PC-3 (cell line): ENCODE results near the gene DNAI4. TPM values are rescaled to one million over a fixed set of nuclear protein-coding genes. Genes with fewer than 3 reads are reported as not detected.

Experiments used
- ATAC-seq: fragments of 200-7000 bp; cut with Tn5 transposase; 2 replicates; pipeline ENCODE4 v1.9.1; 2020; ENCODE audit warnings: mild to moderate bottlenecking, moderate library complexity
- BruUV-seq: library from RNA; stranded (reverse); fragments of 400-500 nt; replicated peaks from 2 replicates; lab custom pipeline; 2021; lab: Mats Ljungman, UMichigan
- CTCF ChIA-PET: fragments of 300-600 bp; sonication (Branson Sonifier 250); formaldehyde crosslinking; loops from one replicate; lab custom pipeline; 2022; ENCODE audit warnings: antibody characterized with exemption; lab: Charles Lee
- POLR2A ChIA-PET: fragments of 300-600 bp; sonication (Branson Sonifier 250); formaldehyde crosslinking; loops from one replicate; lab custom pipeline; 2022; ENCODE audit warnings: antibody characterized with exemption; ENCODE audit not compliant: unreplicated experiment; lab: Charles Lee
- DNase-seq: peaks from one replicate; pipeline ENCODE4 v3.0.0-alpha.2; 2015
- H2AFZ ChIP-seq: fragments of 300-600 bp; sonication (generic); 2 replicates; pipeline ENCODE4 v1.6.0; 2016; ENCODE audit warnings: antibody characterized with exemption, low read length
- H3F3A ChIP-seq: fragments of 300-600 bp; sonication (generic); one replicate; pipeline ENCODE4 v1.6.0; 2017; ENCODE audit warnings: antibody characterized with exemption, low read length, control low read depth, mild to moderate bottlenecking; ENCODE audit not compliant: unreplicated experiment
- H3K27ac ChIP-seq: fragments of 300-600 bp; sonication (generic); 2 replicates; pipeline ENCODE4 v1.5.1; 2016; ENCODE audit warnings: mild to moderate bottlenecking, low read length
- H3K27me3 ChIP-seq: fragments of 300-600 bp; sonication (generic); 2 replicates; pipeline ENCODE4 v1.6.1; 2016; ENCODE audit warnings: low read length, mixed read lengths
- H3K36me3 ChIP-seq: fragments of 300-600 bp; sonication (generic); 2 replicates; pipeline ENCODE4 v1.6.1; 2016; ENCODE audit warnings: low read depth, mixed run types, low read length, mixed read lengths
- H3K4me1 ChIP-seq: fragments of 300-600 bp; sonication (generic); 2 replicates; pipeline ENCODE4 v1.5.1; 2016; ENCODE audit warnings: low read length; ENCODE audit not compliant: insufficient read depth
- H3K4me2 ChIP-seq: fragments of 300-600 bp; sonication (generic); 2 replicates; pipeline ENCODE4 v1.6.0; 2016; ENCODE audit warnings: low read length
- H3K4me3 ChIP-seq: fragments of 300-600 bp; sonication (generic); 2 replicates; pipeline ENCODE4 v1.5.1; 2016; ENCODE audit warnings: mild to moderate bottlenecking, low read length, mixed read lengths
- H3K79me2 ChIP-seq: fragments of 300-600 bp; sonication (generic); 2 replicates; pipeline ENCODE4 v1.6.1; 2017; ENCODE audit warnings: low read length, mixed read lengths
- H3K9ac ChIP-seq: fragments of 300-600 bp; sonication (generic); 2 replicates; pipeline ENCODE4 v1.6.0; 2016; ENCODE audit warnings: mild to moderate bottlenecking, low read length
- H3K9me2 ChIP-seq: fragments of 300-600 bp; sonication (generic); replicated peaks from 2 replicates; pipeline ENCODE4 v1.6.1; 2016; ENCODE audit warnings: mixed run types, low read length, mixed read lengths
- H3K9me3 ChIP-seq: fragments of 300-600 bp; sonication (generic); 2 replicates; pipeline ENCODE4 v1.6.1; 2016; ENCODE audit warnings: low read length, mixed read lengths
- H4K20me1 ChIP-seq: fragments of 300-600 bp; sonication (generic); 2 replicates; pipeline ENCODE4 v1.6.1; 2016; ENCODE audit warnings: low read length, mixed read lengths
- CTCF ChIP-seq: fragments of 300-600 bp; sonication (generic); conservative IDR thresholded peaks from 2 replicates; pipeline ENCODE4 v1.5.1; 2017; ENCODE audit warnings: antibody characterized with exemption, low read depth, mild to moderate bottlenecking, low read length
- EZH2 ChIP-seq: fragments of 300-600 bp; sonication (generic); IDR thresholded peaks from one replicate; pipeline ENCODE4 v1.6.1; 2017; ENCODE audit warnings: antibody characterized with exemption, mild to moderate bottlenecking, low read length; ENCODE audit not compliant: unreplicated experiment
- EZH2phosphoT487 ChIP-seq: fragments of 300-600 bp; sonication (generic); IDR thresholded peaks from 2 replicates; pipeline ENCODE4 v1.6.1; 2018; ENCODE audit warnings: mild to moderate bottlenecking, antibody characterized with exemption, low read length, borderline replicate concordance
- intact Hi-C: fragments of 100-400 bp; cut with micrococcal nuclease; formaldehyde crosslinking; loops from 2 replicates; pipeline ENCODE4 v1.9.0; 2023
- total RNA-seq: library from RNA; depleted of rRNA; stranded (reverse); fragments of >200 nt; gene quantifications from 2 replicates; pipeline ENCODE4 v1.2.3, GENCODE V29; 2014

Gene DNAI4
- total RNA-seq, 1 experiment from 2014 or later: 1.6 TPM

DNA sequence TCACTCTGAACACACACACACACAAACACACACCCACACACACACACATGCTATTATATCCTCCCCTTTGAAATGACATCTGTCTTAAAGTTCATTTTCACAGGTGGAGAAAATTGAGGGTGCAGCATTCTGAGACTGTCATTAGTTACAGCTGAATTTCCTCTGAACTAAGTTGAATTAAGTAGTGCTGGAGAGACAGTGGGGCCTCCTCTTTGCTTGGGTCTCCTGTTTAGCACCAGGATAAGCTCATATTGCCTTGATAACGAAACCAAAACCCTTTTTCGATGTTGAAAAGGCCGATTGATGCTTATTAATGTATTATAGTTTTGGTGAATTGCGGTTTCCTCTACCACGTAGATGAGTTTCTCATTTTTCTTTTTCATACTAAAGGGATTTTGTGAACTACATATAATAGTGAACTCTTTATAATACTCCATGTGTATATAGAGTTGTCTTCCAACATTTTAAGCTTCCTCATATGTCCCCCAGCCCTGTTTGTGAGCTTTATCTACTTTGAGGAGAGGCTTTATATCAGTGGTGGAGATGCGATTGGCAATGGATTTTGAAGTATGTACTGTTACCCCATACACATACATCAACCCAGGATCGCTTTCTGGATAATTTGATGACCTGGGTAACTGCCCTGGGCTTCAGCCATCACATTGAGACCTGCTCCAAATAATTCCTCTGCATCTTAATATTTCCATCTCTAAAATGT is 155.0 kb downstream of the DNAI4 start:
- intact Hi-C loops: loop anchor here (5.0 to 10.0 kb wide), 2 partner anchors 163 to 735 kb away; no protein-coding TSS in a partner anchor
- Histone ChIP-seq H3K27me3 (no peaks in the 10 kb centered on the region), H3K4me3 (peak overlapping the region; percentile 23; the same call in 1 of the 2 replicates), H3K36me3 (no peaks in the 10 kb centered on the region), H3K27ac (no peak overlapping the region), H2AFZ (0 out of 2 replicates have a peak overlapping the region, but pooled peaks have one; percentile 51), H4K20me1 (no peaks in the 10 kb centered on the region), H3K4me1 (no peaks in the 10 kb centered on the region), H3K9me2 (no peaks in the 10 kb centered on the region), H3F3A (no peaks in the 10 kb centered on the region), H3K4me2 (peak overlapping the region; percentile 66), H3K9ac (no peak overlapping the region), H3K9me3 (no peaks in the 10 kb centered on the region), H3K79me2 (no peaks in the 10 kb centered on the region)
- DNase-seq: no peak
- no peak for ATAC-seq
- ChIA-PET POLR2A (no interaction called here), CTCF (no interaction called here)
- BruUV-seq: no TSS peak
- TF ChIP-seq CTCF (no peak), EZH2phosphoT487 (no peak), EZH2 (no peak)

DNA sequence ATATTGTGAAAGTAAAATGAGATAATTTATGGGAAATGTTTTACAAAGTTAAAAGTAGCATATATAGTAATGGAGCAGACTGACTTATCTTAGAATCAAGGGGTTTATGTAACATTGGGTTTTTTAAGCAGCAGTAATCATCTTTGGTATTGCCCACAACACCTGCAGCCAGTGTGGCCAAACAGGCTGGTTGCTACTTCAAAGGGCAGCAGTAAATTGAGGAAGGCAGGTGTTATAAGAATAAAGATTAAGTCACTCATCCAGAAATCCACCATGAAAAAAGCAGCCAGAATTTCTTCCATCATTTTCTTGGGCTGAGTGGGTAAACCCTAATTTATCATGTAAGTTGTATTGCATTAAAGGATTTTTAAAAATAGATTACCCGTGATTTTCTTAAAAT is 155.7 kb downstream of the DNAI4 start:
- Histone ChIP-seq H3K79me2 (no peaks in the 10 kb centered on the region), H3K4me3 (no peak overlapping the region), H4K20me1 (no peaks in the 10 kb centered on the region), H3K27me3 (no peaks in the 10 kb centered on the region), H3K4me2 (no peak overlapping the region), H2AFZ (no peak overlapping the region), H3K27ac (no peak overlapping the region), H3K9ac (no peak overlapping the region), H3K9me2 (no peaks in the 10 kb centered on the region), H3K4me1 (no peaks in the 10 kb centered on the region), H3K9me3 (no peaks in the 10 kb centered on the region), H3F3A (no peaks in the 10 kb centered on the region), H3K36me3 (no peaks in the 10 kb centered on the region)
- intact Hi-C loops: loop anchor here (5.0 to 10.0 kb wide), 2 partner anchors 163 to 736 kb away; no protein-coding TSS in a partner anchor
- BruUV-seq: no TSS peak
- no peak for TF ChIP-seq CTCF
- no peak for DNase-seq
- ChIA-PET CTCF (no interaction called here), POLR2A (no interaction called here)
- no peak for ATAC-seq

DNA sequence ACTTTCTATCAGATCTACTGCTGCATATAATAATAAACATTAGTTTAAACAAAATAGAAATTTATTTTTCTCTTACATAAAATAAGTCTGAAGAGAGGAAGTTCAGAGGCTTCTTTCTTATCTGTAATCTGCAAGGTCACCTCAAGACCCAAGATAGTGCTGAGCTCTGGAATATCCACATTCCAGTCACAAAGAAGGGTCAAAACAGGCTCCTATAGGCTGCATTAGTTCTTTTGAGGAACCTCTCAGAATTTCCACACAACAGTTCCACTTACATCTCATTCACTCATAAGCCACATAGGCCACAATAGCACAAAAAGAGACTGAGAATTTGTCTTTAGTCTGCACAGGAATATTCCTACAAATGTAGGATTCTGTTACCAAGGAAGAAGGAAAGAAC is 157.0 kb downstream of the DNAI4 start:
- DNase-seq (no peak), ATAC-seq (no peak)
- TF ChIP-seq EZH2 (no peak), EZH2phosphoT487 (no peak), CTCF (no peak)
- H3K79me2 ChIP-seq: no peaks in the 10 kb centered on the region
- intact Hi-C loops: loop anchor here (5.0 to 10.0 kb wide), 2 partner anchors 165 to 737 kb away; no protein-coding TSS in a partner anchor
- no peaks in the 10 kb centered on the region for H3K27me3 ChIP-seq
- H3K4me1 ChIP-seq: no peaks in the 10 kb centered on the region
- no peak overlapping the region for H3K4me2 ChIP-seq
- no peaks in the 10 kb centered on the region for H3F3A ChIP-seq
- no peak overlapping the region for H3K27ac ChIP-seq
- ChIA-PET POLR2A (no interaction called here), CTCF (no interaction called here)
- no peaks in the 10 kb centered on the region for H3K36me3 ChIP-seq
- no peak overlapping the region for H2AFZ ChIP-seq
- H3K9me3 ChIP-seq: no peaks in the 10 kb centered on the region
- H3K9ac ChIP-seq: no peak overlapping the region
- H4K20me1 ChIP-seq: no peaks in the 10 kb centered on the region
- H3K9me2 ChIP-seq: no peaks in the 10 kb centered on the region
- no TSS peak for BruUV-seq
- no peak overlapping the region for H3K4me3 ChIP-seq
